ENCODE results near the gene ZBTB8OS. TPM values are rescaled to one million over a fixed set of nuclear protein-coding genes. Genes with fewer than 3 reads are reported as not detected.

ZBTB8OS gene
- total and polyA plus RNA-seq, 9 of the 15 experiments (the other 6 are each of a cell fraction or from before 2014, with no cell fraction given) = 54.8 to 230 (median 107) TPM

DNA sequence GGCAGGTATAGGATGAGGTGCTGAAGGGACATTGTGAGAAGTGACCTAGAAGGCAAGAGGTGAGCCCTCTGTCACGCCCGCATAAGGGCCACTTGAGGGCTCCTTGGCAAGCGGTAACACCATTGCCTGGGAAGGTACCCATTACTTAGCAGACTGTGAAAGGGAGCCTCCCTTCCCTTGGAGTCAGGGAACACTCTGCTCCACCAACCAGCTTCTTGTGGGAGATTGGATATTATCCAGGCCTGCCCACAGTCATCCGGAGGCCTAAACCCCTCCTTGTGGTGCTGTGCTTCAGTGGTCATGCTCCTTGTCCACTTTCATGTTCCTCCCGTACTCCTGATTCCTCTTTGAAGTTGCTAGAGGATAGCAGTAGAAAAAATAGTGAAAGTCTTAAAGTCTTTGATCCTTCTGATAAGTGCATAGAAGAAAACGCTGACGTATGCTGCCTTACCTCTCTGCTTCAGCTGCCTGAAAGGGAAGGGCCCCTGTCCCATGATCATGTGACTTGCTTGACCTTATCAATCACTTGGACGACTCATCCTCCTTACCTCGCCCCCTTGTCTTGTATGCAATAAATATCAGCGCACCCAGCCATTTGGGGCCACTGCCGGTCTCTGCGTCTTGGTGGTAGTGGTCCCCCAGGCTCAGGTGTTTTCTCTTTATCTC, 16.7 kb upstream of the ZBTB8OS start (continued):
- no peak for TF ChIP-seq NBN (IDR thresholded peaks at IDR 0.05; ENCODE audit: low read depth)
- TF ChIP-seq MAFK (IDR thresholded peaks at IDR 0.05; ENCODE audit: low read length) = peak; percentile 56
- no peak for TF ChIP-seq ZNF395 (CRISPR knock-in tag; IDR thresholded peaks at IDR 0.05)
- TF ChIP-seq MAFG (tag; conservative IDR thresholded peaks at IDR 0.05) = peak; percentile 37; the same call in 1 of the 2 replicates
- TF ChIP-seq, protein P1, sequence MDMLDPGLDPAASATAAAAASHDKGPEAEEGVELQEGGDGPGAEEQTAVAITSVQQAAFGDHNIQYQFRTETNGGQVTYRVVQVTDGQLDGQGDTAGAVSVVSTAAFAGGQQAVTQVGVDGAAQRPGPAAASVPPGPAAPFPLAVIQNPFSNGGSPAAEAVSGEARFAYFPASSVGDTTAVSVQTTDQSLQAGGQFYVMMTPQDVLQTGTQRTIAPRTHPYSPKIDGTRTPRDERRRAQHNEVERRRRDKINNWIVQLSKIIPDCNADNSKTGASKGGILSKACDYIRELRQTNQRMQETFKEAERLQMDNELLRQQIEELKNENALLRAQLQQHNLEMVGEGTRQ (CRISPR knock-in tag; IDR thresholded peaks at IDR 0.05) = peak; percentile 50; the same call in 1 of the 2 replicates
- TF ChIP-seq, protein P2, sequence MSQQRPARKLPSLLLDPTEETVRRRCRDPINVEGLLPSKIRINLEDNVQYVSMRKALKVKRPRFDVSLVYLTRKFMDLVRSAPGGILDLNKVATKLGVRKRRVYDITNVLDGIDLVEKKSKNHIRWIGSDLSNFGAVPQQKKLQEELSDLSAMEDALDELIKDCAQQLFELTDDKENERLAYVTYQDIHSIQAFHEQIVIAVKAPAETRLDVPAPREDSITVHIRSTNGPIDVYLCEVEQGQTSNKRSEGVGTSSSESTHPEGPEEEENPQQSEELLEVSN (IDR thresholded peaks at IDR 0.05; ENCODE audit: borderline replicate concordance in 1 of 2, extremely low read depth in 1 of 2, insufficient read depth in 1 of 2, insufficient read length in 1 of 2, low read depth in 1 of 2, low read length in 1 of 2, poor library complexity in 1 of 2, severe bottlenecking in 1 of 2) = no peak
